IMR-90 (cell line): ENCODE measurements around the gene VWA8. TPM values are rescaled to one million over a fixed set of nuclear protein-coding genes. Genes with fewer than 3 reads are reported as not detected.

Experiments
- ATAC-seq: fragments of 200-7000 bp; cut with Tn5 transposase; 2 replicates; pipeline ENCODE4 v1.9.1; 2020; ENCODE audit warnings: low read depth, mild to moderate bottlenecking, moderate library complexity
- BruUV-seq: library from RNA; stranded (reverse); fragments of 400-500 nt; replicated peaks from 2 replicates; lab custom pipeline; 2021; lab: Mats Ljungman, UMichigan
- CTCF ChIA-PET: fragments of 300-600 bp; formaldehyde crosslinking; extraction: SDS; loops from one replicate; lab custom pipeline; 2021; ENCODE audit warnings: antibody characterized with exemption; lab: Yijun Ruan, JAX
- POLR2A ChIA-PET: fragments of 300-600 bp; sonication (Branson Sonifier 250); formaldehyde crosslinking; loops from one replicate; lab custom pipeline; 2022; ENCODE audit warnings: antibody characterized with exemption; ENCODE audit not compliant: unreplicated experiment; lab: Charles Lee
- DNase-seq: peaks from one replicate; pipeline ENCODE4 v3.0.0; 2013
- H2AFZ ChIP-seq: replicated peaks from 2 replicates; pipeline ENCODE3; 2013; ENCODE audit warnings: low read length, mild to moderate bottlenecking; ENCODE audit not compliant: poor library complexity
- H2AK5ac ChIP-seq: 2 replicates; pipeline ENCODE4 v1.6.1; 2013; ENCODE audit warnings: low read depth, low read length, inconsistent platforms
- H2AK9ac ChIP-seq: replicated peaks from 2 replicates; pipeline ENCODE3; 2013; ENCODE audit warnings: mild to moderate bottlenecking, low read depth, low read length, moderate library complexity; ENCODE audit not compliant: poor library complexity
- H2BK120ac ChIP-seq: 2 replicates; pipeline ENCODE4 v1.6.1; 2013; ENCODE audit warnings: low read depth, low read length, inconsistent platforms
- H2BK15ac ChIP-seq: 3 replicates; pipeline ENCODE4 v1.6.1; 2013; ENCODE audit warnings: low read depth, low read length, inconsistent platforms
- H2BK20ac ChIP-seq: 2 replicates; pipeline ENCODE4 v1.6.1; 2013; ENCODE audit warnings: low read depth, mild to moderate bottlenecking, inconsistent platforms, low read length, moderate library complexity
- H2BK5ac ChIP-seq: 2 replicates; pipeline ENCODE4 v1.6.1; 2013; ENCODE audit warnings: mild to moderate bottlenecking, low read depth, low read length, inconsistent platforms; ENCODE audit not compliant: poor library complexity, severe bottlenecking
- H3K14ac ChIP-seq: replicated peaks from 2 replicates; pipeline ENCODE4 v1.6.1; 2013; ENCODE audit warnings: low read depth, low read length, inconsistent platforms
- H3K18ac ChIP-seq: 2 replicates; pipeline ENCODE4 v1.6.1; 2013; ENCODE audit warnings: low read depth, low read length, control low read depth
- H3K23ac ChIP-seq: 2 replicates; pipeline ENCODE4 v1.6.1; 2013; ENCODE audit warnings: low read depth, low read length, inconsistent platforms
- H3K27ac ChIP-seq: 2 replicates; pipeline ENCODE4 v1.5.1; 2013; ENCODE audit warnings: mild to moderate bottlenecking, control low read depth, low read length; ENCODE audit not compliant: insufficient read depth
- H3K27me3 ChIP-seq: 2 replicates; pipeline ENCODE4 v1.6.1; 2013; ENCODE audit warnings: low read length; ENCODE audit not compliant: control insufficient read depth, insufficient read depth
- H3K36me3 ChIP-seq: 2 replicates; pipeline ENCODE4 v1.6.1; 2013; ENCODE audit warnings: low read length, mixed read lengths; ENCODE audit not compliant: control insufficient read depth, insufficient read depth
- H3K4ac ChIP-seq: 2 replicates; pipeline ENCODE4 v1.6.1; 2013; ENCODE audit warnings: low read depth, low read length, inconsistent platforms
- H3K4me1 ChIP-seq: 2 replicates; pipeline ENCODE4 v1.6.1; 2013; ENCODE audit warnings: low read length, mixed read lengths; ENCODE audit not compliant: control insufficient read depth, insufficient read depth
- H3K4me2 ChIP-seq: 2 replicates; pipeline ENCODE4 v1.6.1; 2013; ENCODE audit warnings: low read depth, mild to moderate bottlenecking, control low read depth, low read length, moderate library complexity
- H3K4me3 ChIP-seq: 2 replicates; pipeline ENCODE4 v1.5.1; 2013; ENCODE audit warnings: low read depth, mild to moderate bottlenecking, control low read depth, low read length, moderate library complexity; ENCODE audit not compliant: insufficient read depth
- H3K56ac ChIP-seq: 2 replicates; pipeline ENCODE4 v1.6.1; 2013; ENCODE audit warnings: low read length, inconsistent platforms; ENCODE audit not compliant: insufficient read depth; ENCODE audit errors: extremely low read depth
- H3K79me1 ChIP-seq, 2 experiments: 2 replicates each; pipeline ENCODE4 v1.6.1; 2013; ENCODE audit warnings: low read length in 2 of 2, inconsistent platforms in 1 of 2, low read depth in 1 of 2
- H3K9ac ChIP-seq: 2 replicates; pipeline ENCODE4 v1.6.1; 2013; ENCODE audit warnings: low read depth, low read length, control low read depth
- H3K9me1 ChIP-seq: 2 replicates; pipeline ENCODE4 v1.6.1; 2013; ENCODE audit warnings: low read length, inconsistent platforms; ENCODE audit not compliant: insufficient read depth
- H3K9me3 ChIP-seq: 2 replicates; pipeline ENCODE4 v1.6.1; 2013; ENCODE audit warnings: low read length; ENCODE audit not compliant: control insufficient read depth, insufficient read depth
- H4K20me1 ChIP-seq: 2 replicates; pipeline ENCODE4 v1.6.1; 2013; ENCODE audit warnings: low read length, inconsistent platforms; ENCODE audit not compliant: insufficient read depth
- H4K5ac ChIP-seq: 2 replicates; pipeline ENCODE4 v1.6.1; 2013; ENCODE audit warnings: mild to moderate bottlenecking, low read depth, low read length, control low read depth
- H4K8ac ChIP-seq, 2 experiments: 2 replicates each; pipeline ENCODE4 v1.6.1; 2013; ENCODE audit warnings: low read depth in 2 of 2, low read length in 2 of 2, control low read depth in 1 of 2, inconsistent platforms in 1 of 2
- H4K91ac ChIP-seq: 2 replicates; pipeline ENCODE4 v1.6.1; 2013; ENCODE audit warnings: low read depth, low read length, inconsistent platforms; ENCODE audit not compliant: insufficient read depth
- MAFK ChIP-seq: IDR thresholded peaks from 2 replicates; pipeline ENCODE4 v1.6.1; 2012; ENCODE audit warnings: low read depth, low read length, improper control_type of control experiment
- NFE2L2 ChIP-seq: fragments of 150-350 bp; IDR thresholded peaks from 2 replicates; pipeline ENCODE4 v1.6.1; 2016; ENCODE audit warnings: low read depth, mild to moderate bottlenecking, low read length
- POLR2A ChIP-seq: IDR thresholded peaks from 2 replicates; pipeline ENCODE4 v1.6.1; 2012; ENCODE audit warnings: mild to moderate bottlenecking, low read depth, low read length
- RCOR1 ChIP-seq: IDR thresholded peaks from 2 replicates; pipeline ENCODE4 v1.6.1; 2012; ENCODE audit warnings: mild to moderate bottlenecking, low read length, improper control_type of control experiment; ENCODE audit not compliant: insufficient replicate concordance
- dilution Hi-C: fragments of 300-500 bp; cut with HindIII; formaldehyde crosslinking; loops from one replicate; pipeline ENCODE4 v1.14.3; 2018; ENCODE audit warnings: low sequenced_read_pairs; ENCODE audit not compliant: unreplicated experiment
- in situ Hi-C: fragments of 300-500 bp; cut with MboI; formaldehyde crosslinking; loops from 3 replicates; pipeline ENCODE4 v1.14.3; 2019; ENCODE audit warnings: low sequenced_read_pairs, inconsistent platforms, mixed read lengths
- intact Hi-C: fragments of 100-400 bp; cut with micrococcal nuclease; formaldehyde crosslinking; loops from 2 replicates; pipeline ENCODE4 v1.10.0; 2022
- polyA plus RNA-seq, 3 experiments: library from polyadenylated mRNA; depleted of rRNA; stranded (reverse); fragments of >200 nt; gene quantifications; 2 replicates each; pipeline ENCODE4 v1.2.3, GENCODE V29; 2012; ENCODE audit warnings: low replicate concordance in 1 of 3
- total RNA-seq: library from RNA; depleted of rRNA; stranded (reverse); fragments of >200 nt; gene quantifications from 2 replicates; pipeline ENCODE4 v1.2.3, GENCODE V29; 2012

VWA8 gene
- total and polyA plus RNA-seq, 2 of the 4 experiments (the other 2 are of a cell fraction): 5.9 to 18.3 TPM

DNA sequence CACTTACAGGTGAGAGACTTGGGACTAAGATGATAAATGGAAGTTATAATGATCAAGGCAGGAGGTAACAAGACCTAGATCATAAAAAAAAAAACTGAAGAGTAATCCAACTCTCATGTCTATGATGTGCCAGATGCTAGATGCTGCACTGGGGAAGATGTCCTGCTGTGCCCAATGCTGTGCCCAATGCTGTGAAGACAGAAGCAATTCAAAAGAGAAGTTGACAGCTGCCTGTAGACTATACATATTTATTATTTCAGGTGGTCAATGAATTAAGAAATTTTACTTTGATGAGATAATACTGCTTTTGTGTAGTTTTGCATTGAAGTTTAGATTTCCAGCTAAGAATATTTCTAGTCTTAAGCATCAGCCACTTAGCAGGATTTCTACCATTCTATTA is 21.5 kb downstream of the VWA8 start:
- Histone ChIP-seq H3K9me3 (no peaks in the 10 kb centered on the region), H2BK15ac (no peak overlapping the region), H4K20me1 (peaks cover 9% of the 10 kb centered on the region; the same call in 1 of the 2 replicates), H3K27me3 (no peaks in the 10 kb centered on the region), H3K4me1 (peaks cover 5% of the 10 kb centered on the region; the same call in 1 of the 2 replicates), H2AK5ac (no peak overlapping the region), H4K91ac (no peak overlapping the region), H3K18ac (no peak overlapping the region), H3K9ac (no peak overlapping the region), H3K56ac (no peak overlapping the region), H3K4ac (no peak overlapping the region), H3K23ac (no peak overlapping the region), H2BK5ac (no peak overlapping the region), H3K4me3 (no peak overlapping the region), H2BK20ac (no peak overlapping the region), H3K4me2 (no peak overlapping the region), H4K5ac (no peak overlapping the region), H3K36me3 (peaks cover 2% of the 10 kb centered on the region; the same call in 1 of the 2 replicates), H2AK9ac (no peak overlapping the region), H3K27ac (no peak overlapping the region), H3K9me1 (0 out of 2 replicates have a peak, but pooled peaks cover 7% of the 10 kb centered on the region), H3K79me1 (peaks cover 13 to 22% of the 10 kb centered on the region in 2 experiments), H3K14ac (no peak overlapping the region), H4K8ac (no peak overlapping the region), H2AFZ (no peak overlapping the region), H2BK120ac (no peak overlapping the region)
- dilution Hi-C loops: no loop called here
- in situ Hi-C loops: no loop called here
- no TSS peak for BruUV-seq
- no peak for TF ChIP-seq RCOR1
- TF ChIP-seq MAFK: no peak
- TF ChIP-seq POLR2A: no peak
- TF ChIP-seq NFE2L2: no peak
- ATAC-seq (no peak), DNase-seq (no peak)
- CTCF ChIA-PET: no interaction called here
- intact Hi-C loops: no loop called here
- POLR2A ChIA-PET: no interaction called here
